AG10803 (cell line): ENCODE measurements around the gene STAG3.
"Not testable (repeated sequence)": the region's sequence is repeated elsewhere in the genome, so short reads cannot be mapped to it uniquely, and the experiment has no call there.

Experiments
- DNase-seq: peaks from one replicate; pipeline ENCODE4 v3.0.0; 2010; ENCODE audit warnings: low read depth
- H3K4me3 ChIP-seq: 2 replicates; pipeline ENCODE4 v1.5.1; 2011; ENCODE audit warnings: mild to moderate bottlenecking, low read length, control low read depth
- CTCF ChIP-seq: conservative IDR thresholded peaks from 2 replicates; pipeline ENCODE4 v1.5.1; 2011; ENCODE audit warnings: mild to moderate bottlenecking, low read length, control low read depth, inconsistent platforms

Gene STAG3

GRCh38 chr7:100212631-100213286, 35.0 kb downstream of the STAG3 start:
- no peak for TF ChIP-seq CTCF
- no peak for DNase-seq
- no peak overlapping the region for H3K4me3 ChIP-seq

- H3K4me3 ChIP-seq = no peak overlapping the region
- no peak for TF ChIP-seq CTCF
- DNase-seq = no peak
These were observed 36.0 kb downstream of the STAG3 start for GRCh38 chr7:100213672-100214071.

GRCh38 chr7:100214356-100214755, 36.6 kb downstream of the STAG3 start:
- not testable (repeated sequence) for H3K4me3 ChIP-seq, DNase-seq

- TF ChIP-seq CTCF = no peak
These were observed 38.2 kb downstream of the STAG3 start for GRCh38 chr7:100215895-100216294.

GRCh38 chr7:100217934-100218333, 40.2 kb downstream of the STAG3 start:
- peak; percentile 53 for TF ChIP-seq CTCF
- peak; percentile 21 for DNase-seq
- not testable (repeated sequence) for H3K4me3 ChIP-seq

More at GRCh38 chr7:100215895-100216294, 38.2 kb downstream of the STAG3 start:
- DNase-seq = peak; percentile 48
- no peak overlapping the region for H3K4me3 ChIP-seq

GRCh38 chr7:100219271-100219737, 41.6 kb downstream of the STAG3 start:
- DNase-seq = no peak
- no peak for TF ChIP-seq CTCF
- no peak overlapping the region for H3K4me3 ChIP-seq

- not testable (repeated sequence) for DNase-seq
These were observed 42.3 kb downstream of the STAG3 start, which contains the start of gene PVRIG for GRCh38 chr7:100219801-100220585. Gene PVRIG, plus strand, starts transcription at chr7:100219949. Its CDS starts 22 bp downstream, at chr7:100219971.

More at GRCh38 chr7:100219801-100220585, 42.3 kb downstream of the STAG3 start, which contains the start of gene PVRIG:
- H3K4me3 ChIP-seq = not testable (repeated sequence)
